Measurements from ENCODE around the gene AKR7A2. TPM values are rescaled to one million over a fixed set of nuclear protein-coding genes. Genes with fewer than 3 reads are reported as not detected.

Gene AKR7A2
- polyA plus RNA-seq, 1 donor (not counting 4 experiments of a cell fraction or from before 2014, with no cell fraction given) = 21.4 TPM

- no peaks in the 10 kb centered on the region for H3K9me3 ChIP-seq (ENCODE audit: control insufficient read depth, low read depth, low read length)
- FAIRE-seq = no peak
- H3K4me2 ChIP-seq (ENCODE audit: control insufficient read depth, extremely low read depth, insufficient read depth, low read depth, low read length) = no peak overlapping the region
- peaks cover 2% of the 10 kb centered on the region for H3K4me1 ChIP-seq (ENCODE audit: control insufficient read depth, extremely low read depth, insufficient read depth, low read length)
- peaks cover 4% of the 10 kb centered on the region for H4K20me1 ChIP-seq (ENCODE audit: control insufficient read depth, extremely low read depth, insufficient read depth, low read length)
- DNase-seq (ENCODE audit: low read depth, low spot score) = no peak
- no peak overlapping the region for H2AFZ ChIP-seq (ENCODE audit: control insufficient read depth, low read length)
- dilution Hi-C loops (cut with MboI; ENCODE audit: extremely low pct_ligation_motif_present, low sequenced_read_pairs) = no loop called here
- H3K4me3 ChIP-seq (ENCODE audit: control insufficient read depth in 2 of 3, extremely low read depth in 1 of 3, insufficient read depth in 2 of 3, low read depth in 1 of 3, low read length in 3 of 3) = no peak overlapping the region
- H3K9me1 ChIP-seq (ENCODE audit: control insufficient read depth, extremely low read depth, insufficient read depth, low read length) = no peaks in the 10 kb centered on the region
- no peak overlapping the region for H3K27ac ChIP-seq (ENCODE audit: control insufficient read depth, insufficient read depth, low read length)
- no peak overlapping the region for H3K9ac ChIP-seq (ENCODE audit: control insufficient read depth, extremely low read depth, insufficient read depth, low read length)
- no peaks in the 10 kb centered on the region for H3K27me3 ChIP-seq (ENCODE audit: control insufficient read depth, extremely low read depth, insufficient read depth, low read length)
- no peak for TF ChIP-seq EZH2 (IDR thresholded peaks at IDR 0.05; ENCODE audit: low read length)
- no peak for TF ChIP-seq CTCF (optimal IDR thresholded peaks at IDR 0.05 in 1 of 3, IDR thresholded peaks at IDR 0.05 in 1 of 3, conservative IDR thresholded peaks at IDR 0.05 in 1 of 3; ENCODE audit: extremely low read depth in 1 of 3, insufficient read depth in 2 of 3, low read length in 3 of 3)
- no peaks in the 10 kb centered on the region for H3K79me2 ChIP-seq (ENCODE audit: control insufficient read depth, insufficient read depth, low read length)
- H3K36me3 ChIP-seq (ENCODE audit: control insufficient read depth in 2 of 2, extremely low read depth in 1 of 2, insufficient read depth in 2 of 2, low read length in 2 of 2) = peaks cover 34 to 48% of the 10 kb centered on the region in 2 experiments
These were observed 33.4 kb upstream of the AKR7A2 start for GRCh38 chr1:19345391-19345790.

- Histone ChIP-seq H3K79me2 (ENCODE audit: control insufficient read depth, insufficient read depth, low read length) (no peaks in the 10 kb centered on the region), H4K20me1 (ENCODE audit: control insufficient read depth, extremely low read depth, insufficient read depth, low read length) (peaks cover 4% of the 10 kb centered on the region), H3K4me1 (ENCODE audit: control insufficient read depth, extremely low read depth, insufficient read depth, low read length) (peaks cover 2% of the 10 kb centered on the region), H2AFZ (ENCODE audit: control insufficient read depth, low read length) (no peak overlapping the region), H3K36me3 (ENCODE audit: control insufficient read depth in 2 of 2, extremely low read depth in 1 of 2, insufficient read depth in 2 of 2, low read length in 2 of 2) (peaks cover 34 to 49% of the 10 kb centered on the region in 2 experiments), H3K4me2 (ENCODE audit: control insufficient read depth, extremely low read depth, insufficient read depth, low read depth, low read length) (no peak overlapping the region), H3K27ac (ENCODE audit: control insufficient read depth, insufficient read depth, low read length) (no peak overlapping the region), H3K4me3 (ENCODE audit: control insufficient read depth in 2 of 3, extremely low read depth in 1 of 3, insufficient read depth in 2 of 3, low read depth in 1 of 3, low read length in 3 of 3) (no peak overlapping the region), H3K9ac (ENCODE audit: control insufficient read depth, extremely low read depth, insufficient read depth, low read length) (no peak overlapping the region), H3K27me3 (ENCODE audit: control insufficient read depth, extremely low read depth, insufficient read depth, low read length) (no peaks in the 10 kb centered on the region), H3K9me3 (ENCODE audit: control insufficient read depth, low read depth, low read length) (no peaks in the 10 kb centered on the region), H3K9me1 (ENCODE audit: control insufficient read depth, extremely low read depth, insufficient read depth, low read length) (no peaks in the 10 kb centered on the region)
- no peak for FAIRE-seq
- dilution Hi-C loops (cut with MboI; ENCODE audit: extremely low pct_ligation_motif_present, low sequenced_read_pairs) = no loop called here
- TF ChIP-seq EZH2 (IDR thresholded peaks at IDR 0.05; ENCODE audit: low read length) (no peak), CTCF (optimal IDR thresholded peaks at IDR 0.05 in 1 of 3, IDR thresholded peaks at IDR 0.05 in 1 of 3, conservative IDR thresholded peaks at IDR 0.05 in 1 of 3; ENCODE audit: extremely low read depth in 1 of 3, insufficient read depth in 2 of 3, low read length in 3 of 3) (no peak)
- DNase-seq (ENCODE audit: low read depth, low spot score) = no peak
These were observed 32.9 kb upstream of the AKR7A2 start for GRCh38 chr1:19344831-19345230.
